Measurements from ENCODE around the gene SLC25A17.

DNA sequence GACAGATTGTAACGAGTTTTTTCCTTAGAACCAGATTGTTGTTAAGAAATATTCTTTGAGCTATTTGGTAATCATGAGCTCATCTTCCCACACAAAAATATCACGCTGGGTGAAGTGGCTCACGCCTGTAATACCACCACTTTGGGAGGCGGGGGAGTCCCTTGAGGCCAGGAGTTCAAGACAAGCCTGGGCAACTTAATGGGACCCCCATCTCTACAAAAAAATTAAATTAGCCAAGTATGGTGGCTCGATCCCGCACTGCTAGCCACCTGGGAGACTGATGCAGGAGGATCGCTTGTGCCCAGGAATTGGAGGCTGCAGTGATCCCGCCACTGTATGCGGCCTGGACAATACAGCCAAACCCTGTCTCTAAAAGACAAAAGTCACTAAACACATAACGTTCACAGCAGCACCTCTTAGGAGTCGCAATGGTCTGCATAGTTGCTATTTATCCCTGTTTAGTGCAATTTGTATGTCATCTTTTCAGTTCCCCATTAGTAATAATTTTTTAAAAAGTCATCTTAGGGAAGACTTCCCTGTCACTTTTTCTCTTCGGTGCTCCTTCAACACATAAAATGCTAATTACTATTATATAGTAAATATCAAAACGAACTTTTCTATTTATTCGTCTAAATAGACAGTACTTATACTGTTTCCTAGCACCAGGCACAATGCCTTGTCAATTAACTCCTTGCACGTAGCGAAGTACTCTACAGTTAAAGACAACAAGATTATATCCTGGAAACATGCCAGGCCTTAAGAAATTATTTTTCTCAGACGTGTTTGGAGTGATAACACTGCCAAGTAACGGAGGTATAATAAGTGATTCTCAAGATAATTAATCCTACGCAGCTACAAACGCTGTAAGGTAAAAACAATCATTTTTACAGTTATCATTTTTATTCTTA lies 36.2 kb upstream of the SLC25A17 start:
- TF ChIP-seq CTCF (IDR thresholded peaks at IDR 0.05): no peak
- TF ChIP-seq POLR2A (IDR thresholded peaks at IDR 0.05): no peak
- TF ChIP-seq POLR2AphosphoS5 (IDR thresholded peaks at IDR 0.05): no peak
- no peak for TF ChIP-seq EP300 (IDR thresholded peaks at IDR 0.05)
